Stimulated activated CD8-positive, alpha-beta memory T cell treated with anti-CD3 and anti-CD28 coated beads, Interleukin-12 subunit alpha, Interleukin-12 subunit beta, amount 100 ng/mL, for 24 hours (primary cell): ENCODE measurements around the gene ADCY2.

Source experiments
- DNase-seq: peaks from one replicate; pipeline ENCODE4 v3.0.0-alpha.2; 2020; ENCODE audit errors: extremely low read depth

The ADCY2 gene

GRCh38 chr5:7663808-7664207, 267.9 kb downstream of the ADCY2 start:
- no peak for DNase-seq

GRCh38 chr5:7664208-7664607, 268.3 kb downstream of the ADCY2 start:
- DNase-seq: no peak

GRCh38 chr5:7667216-7667767, 271.4 kb downstream of the ADCY2 start:
- DNase-seq: no peak

GRCh38 chr5:7668161-7668560, 272.2 kb downstream of the ADCY2 start:
- DNase-seq: no peak

GRCh38 chr5:7668627-7669026, 272.7 kb downstream of the ADCY2 start:
- no peak for DNase-seq

- no peak for DNase-seq
Observed at GRCh38 chr5:7671381-7671993, 275.5 kb downstream of the ADCY2 start.

- DNase-seq: no peak
Observed at GRCh38 chr5:7673658-7674057, 277.7 kb downstream of the ADCY2 start.

- DNase-seq: no peak
Observed at GRCh38 chr5:7676455-7676854, 280.5 kb downstream of the ADCY2 start.

GRCh38 chr5:7678030-7678429, 282.1 kb downstream of the ADCY2 start:
- DNase-seq: no peak

GRCh38 chr5:7679663-7680062, 283.7 kb downstream of the ADCY2 start:
- DNase-seq: no peak

- DNase-seq: no peak
Observed at GRCh38 chr5:7680260-7680659, 284.3 kb downstream of the ADCY2 start.

GRCh38 chr5:7682379-7682778, 286.4 kb downstream of the ADCY2 start:
- no peak for DNase-seq

- DNase-seq: no peak
Observed at GRCh38 chr5:7683753-7684152, 287.8 kb downstream of the ADCY2 start.

- DNase-seq: no peak
Observed at GRCh38 chr5:7684826-7685225, 288.9 kb downstream of the ADCY2 start.

- DNase-seq: no peak
Observed at GRCh38 chr5:7686794-7687193, 290.9 kb downstream of the ADCY2 start.

GRCh38 chr5:7690557-7690956, 294.6 kb downstream of the ADCY2 start:
- DNase-seq: no peak

GRCh38 chr5:7705261-7705660, 309.3 kb downstream of the ADCY2 start:
- DNase-seq: no peak

- no peak for DNase-seq
Observed at GRCh38 chr5:7705736-7706135, 309.8 kb downstream of the ADCY2 start.

- no peak for DNase-seq
Observed at GRCh38 chr5:7706256-7706655, 310.3 kb downstream of the ADCY2 start.

- no peak for DNase-seq
Observed at GRCh38 chr5:7714119-7714518, 318.2 kb downstream of the ADCY2 start.

- DNase-seq: no peak
Observed at GRCh38 chr5:7714697-7715096, 318.8 kb downstream of the ADCY2 start.

- no peak for DNase-seq
Observed at GRCh38 chr5:7717691-7718090, 321.8 kb downstream of the ADCY2 start.

GRCh38 chr5:7728076-7728475, 332.1 kb downstream of the ADCY2 start:
- no peak for DNase-seq

- no peak for DNase-seq
Observed at GRCh38 chr5:7741415-7742065, 345.6 kb downstream of the ADCY2 start.
